Measurements from ENCODE around the gene SLC26A9.

DNA sequence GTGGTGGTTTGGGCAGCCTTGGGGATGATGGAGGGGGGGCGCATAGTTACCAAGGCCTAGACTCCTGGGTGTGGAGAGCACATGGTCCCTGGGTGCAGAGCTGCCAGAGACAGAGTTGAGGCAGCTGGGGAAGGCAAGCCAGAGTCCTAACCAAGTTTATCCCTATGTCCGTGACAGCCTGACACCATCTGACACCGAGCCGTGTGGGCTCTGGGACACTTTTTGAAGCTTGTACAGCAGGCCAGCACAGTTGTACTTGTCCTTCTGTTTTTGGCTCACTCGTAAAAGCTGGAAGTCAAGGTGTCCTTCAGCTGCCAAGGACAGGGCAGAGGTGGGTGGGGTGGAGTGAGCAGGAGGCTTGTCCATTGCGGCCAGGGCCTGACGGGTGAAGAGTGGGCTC lies 28.5 kb downstream of the SLC26A9 start:
- TF ChIP-seq, protein P1, sequence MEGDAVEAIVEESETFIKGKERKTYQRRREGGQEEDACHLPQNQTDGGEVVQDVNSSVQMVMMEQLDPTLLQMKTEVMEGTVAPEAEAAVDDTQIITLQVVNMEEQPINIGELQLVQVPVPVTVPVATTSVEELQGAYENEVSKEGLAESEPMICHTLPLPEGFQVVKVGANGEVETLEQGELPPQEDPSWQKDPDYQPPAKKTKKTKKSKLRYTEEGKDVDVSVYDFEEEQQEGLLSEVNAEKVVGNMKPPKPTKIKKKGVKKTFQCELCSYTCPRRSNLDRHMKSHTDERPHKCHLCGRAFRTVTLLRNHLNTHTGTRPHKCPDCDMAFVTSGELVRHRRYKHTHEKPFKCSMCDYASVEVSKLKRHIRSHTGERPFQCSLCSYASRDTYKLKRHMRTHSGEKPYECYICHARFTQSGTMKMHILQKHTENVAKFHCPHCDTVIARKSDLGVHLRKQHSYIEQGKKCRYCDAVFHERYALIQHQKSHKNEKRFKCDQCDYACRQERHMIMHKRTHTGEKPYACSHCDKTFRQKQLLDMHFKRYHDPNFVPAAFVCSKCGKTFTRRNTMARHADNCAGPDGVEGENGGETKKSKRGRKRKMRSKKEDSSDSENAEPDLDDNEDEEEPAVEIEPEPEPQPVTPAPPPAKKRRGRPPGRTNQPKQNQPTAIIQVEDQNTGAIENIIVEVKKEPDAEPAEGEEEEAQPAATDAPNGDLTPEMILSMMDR (IDR thresholded peaks at IDR 0.05): no peak
- TF ChIP-seq POLR2A (IDR thresholded peaks at IDR 0.05): no peak
